ENCODE results near the gene GPR17. TPM values are rescaled to one million over a fixed set of nuclear protein-coding genes. Genes with fewer than 3 reads are reported as not detected.

Gene GPR17
- total RNA-seq, 2 experiments from 2014 or later: not detected

GRCh38 chr2:127656569-127657231 is 10.7 kb downstream of the GPR17 start:
- no peak for TF ChIP-seq CTCF (IDR thresholded peaks at IDR 0.05)
- CTCF ChIA-PET: interaction anchor here (6.0 kb wide), 1 partner anchor 65 kb away, joined by 56 read pairs; no protein-coding TSS in a partner anchor
- DNase-seq (no peak), ATAC-seq (no peak)
- H3K27me3 Mint-ChIP-seq: peaks cover 8% of the 10 kb centered on the region
- H3K4me1 Mint-ChIP-seq (ENCODE audit: low read depth): no peaks in the 10 kb centered on the region
- H3K36me3 Mint-ChIP-seq (ENCODE audit: low read depth): no peaks in the 10 kb centered on the region
- intact Hi-C loops (cut with micrococcal nuclease): no loop called here
- no peak overlapping the region for H3K27ac Mint-ChIP-seq
- H3K4me3 Mint-ChIP-seq: no peak overlapping the region
- POLR2A ChIA-PET: interaction anchor here (0.6 kb wide), 1 partner anchor 69 kb away, joined by 3 read pairs; no protein-coding TSS in a partner anchor
- H3K9me3 Mint-ChIP-seq: no peaks in the 10 kb centered on the region

GRCh38 chr2:127657232-127657595 is 11.3 kb downstream of the GPR17 start:
- H3K36me3 Mint-ChIP-seq (ENCODE audit: low read depth): no peaks in the 10 kb centered on the region
- peaks cover 8% of the 10 kb centered on the region for H3K27me3 Mint-ChIP-seq
- CTCF ChIA-PET: interaction anchor here (6.0 kb wide), 1 partner anchor 66 kb away, joined by 56 read pairs; no protein-coding TSS in a partner anchor
- no peaks in the 10 kb centered on the region for H3K9me3 Mint-ChIP-seq
- POLR2A ChIA-PET: interaction anchor here (0.6 kb wide), 1 partner anchor 69 kb away, joined by 3 read pairs; no protein-coding TSS in a partner anchor
- no peak overlapping the region for H3K27ac Mint-ChIP-seq
- DNase-seq: no peak
- H3K4me3 Mint-ChIP-seq: no peak overlapping the region
- intact Hi-C loops (cut with micrococcal nuclease): no loop called here
- no peak for TF ChIP-seq CTCF (IDR thresholded peaks at IDR 0.05)
- ATAC-seq: no peak
- H3K4me1 Mint-ChIP-seq (ENCODE audit: low read depth): no peaks in the 10 kb centered on the region

- no peak for TF ChIP-seq CTCF (IDR thresholded peaks at IDR 0.05)
- no peaks in the 10 kb centered on the region for H3K9me3 Mint-ChIP-seq
- no peak for ATAC-seq
These were observed 12.2 kb downstream of the GPR17 start for GRCh38 chr2:127658146-127658545.

GRCh38 chr2:127658641-127659407 is 12.9 kb downstream of the GPR17 start:
- DNase-seq (no peak), ATAC-seq (no peak)
- TF ChIP-seq CTCF (IDR thresholded peaks at IDR 0.05): no peak
- Mint-ChIP-seq H3K4me1 (ENCODE audit: low read depth) (no peaks in the 10 kb centered on the region), H3K9me3 (no peaks in the 10 kb centered on the region), H3K36me3 (ENCODE audit: low read depth) (no peaks in the 10 kb centered on the region), H3K27me3 (peaks cover 16% of the 10 kb centered on the region), H3K4me3 (no peak overlapping the region), H3K27ac (no peak overlapping the region)
- ChIA-PET CTCF (no interaction called here), POLR2A (no interaction called here)
- intact Hi-C loops (cut with micrococcal nuclease): no loop called here

More at GRCh38 chr2:127658146-127658545, 12.2 kb downstream of the GPR17 start:
- Mint-ChIP-seq H3K36me3 (ENCODE audit: low read depth) (no peaks in the 10 kb centered on the region), H3K4me1 (ENCODE audit: low read depth) (no peaks in the 10 kb centered on the region), H3K27ac (no peak overlapping the region), H3K27me3 (peaks cover 10% of the 10 kb centered on the region), H3K4me3 (no peak overlapping the region)
- intact Hi-C loops (cut with micrococcal nuclease): no loop called here
- no peak for DNase-seq
- ChIA-PET CTCF (no interaction called here), POLR2A (no interaction called here)
